Measurements from ENCODE around the gene SELENOM.
"Not testable (repeated sequence)": the region's sequence is repeated elsewhere in the genome, so short reads cannot be mapped to it uniquely, and the experiment has no call there.

The SELENOM gene

GRCh38 chr22:31133911-31134310 is 26.5 kb upstream of the SELENOM start:
- DNase-seq (ENCODE audit: low read depth) = no peak

- DNase-seq (ENCODE audit: low read depth) = no peak
Observed at GRCh38 chr22:31130873-31131272, 23.5 kb upstream of the SELENOM start.

- no peak for DNase-seq (ENCODE audit: low read depth)
Observed at GRCh38 chr22:31128156-31128555, 20.8 kb upstream of the SELENOM start.

GRCh38 chr22:31127181-31127772 is 19.9 kb upstream of the SELENOM start:
- no peak for DNase-seq (ENCODE audit: low read depth)

GRCh38 chr22:31126869-31127175 is 19.5 kb upstream of the SELENOM start:
- no peak for DNase-seq (ENCODE audit: low read depth)

GRCh38 chr22:31126128-31126868 is 18.9 kb upstream of the SELENOM start:
- DNase-seq (ENCODE audit: low read depth) = no peak

- DNase-seq (ENCODE audit: low read depth) = no peak
Observed at GRCh38 chr22:31125521-31126117, 18.3 kb upstream of the SELENOM start.

GRCh38 chr22:31124811-31125465 is 17.6 kb upstream of the SELENOM start:
- DNase-seq (ENCODE audit: low read depth) = no peak

- no peak for DNase-seq (ENCODE audit: low read depth)
Observed at GRCh38 chr22:31124290-31124689, 16.9 kb upstream of the SELENOM start.

- DNase-seq (ENCODE audit: low read depth) = no peak
Observed at GRCh38 chr22:31123292-31123602, 15.9 kb upstream of the SELENOM start.

- no peak for DNase-seq (ENCODE audit: low read depth)
Observed at GRCh38 chr22:31122532-31123291, 15.3 kb upstream of the SELENOM start, which contains the start of gene INPP5J. Gene INPP5J, plus strand, starts transcription at chr22:31122966. Its CDS starts 49 bp downstream, at chr22:31123015.

GRCh38 chr22:31122196-31122531 is 14.8 kb upstream of the SELENOM start:
- no peak for DNase-seq (ENCODE audit: low read depth)

GRCh38 chr22:31121403-31121802 is 14.0 kb upstream of the SELENOM start:
- no peak for DNase-seq (ENCODE audit: low read depth)

GRCh38 chr22:31120642-31121041 is 13.3 kb upstream of the SELENOM start:
- DNase-seq (ENCODE audit: low read depth) = no peak

- DNase-seq (ENCODE audit: low read depth) = no peak
Observed at GRCh38 chr22:31120230-31120629, 12.9 kb upstream of the SELENOM start.

- no peak for DNase-seq (ENCODE audit: low read depth)
Observed at GRCh38 chr22:31119026-31119717, 11.8 kb upstream of the SELENOM start.

GRCh38 chr22:31118046-31118820 is 10.9 kb upstream of the SELENOM start:
- DNase-seq (ENCODE audit: low read depth) = no peak

GRCh38 chr22:31112547-31113091 is 5.3 kb upstream of the SELENOM start:
- not testable (repeated sequence) for DNase-seq (ENCODE audit: low read depth)

- no peak for DNase-seq (ENCODE audit: low read depth)
Observed at GRCh38 chr22:31107894-31108218, 488 bp upstream of the SELENOM start.

GRCh38 chr22:31106731-31107177 is 614 bp downstream of the SELENOM start:
- DNase-seq (ENCODE audit: low read depth) = no peak

- no peak for DNase-seq (ENCODE audit: low read depth)
Observed at GRCh38 chr22:31106001-31106571, 1.3 kb downstream of the SELENOM start.

Data from activated T-cell treated with anti-CD3 and anti-CD28 coated beads for 1 hour (primary cell).